ENCODE measurements around the gene HDAC9.

DNA sequence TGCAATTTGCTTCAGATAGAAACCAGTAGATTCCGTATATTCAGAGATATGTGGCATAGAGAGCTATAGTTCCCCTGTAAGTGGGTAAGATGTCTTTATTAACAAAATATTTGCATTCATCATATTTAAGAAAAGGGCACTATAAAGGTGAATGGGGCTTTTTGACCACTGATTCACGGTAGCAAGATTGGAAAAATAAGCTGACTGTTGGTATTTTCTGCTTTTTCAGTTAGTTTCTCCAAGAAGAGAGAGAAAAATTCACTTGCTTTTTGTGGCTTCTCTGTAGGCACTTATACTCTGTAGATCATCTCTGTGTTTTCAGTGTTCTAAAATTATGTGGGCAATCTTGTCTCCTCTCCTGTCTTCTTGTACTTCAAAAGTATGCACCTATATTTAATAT is 376.8 kb downstream of the HDAC9 start:
- TF ChIP-seq POLR2AphosphoS5 (IDR thresholded peaks at IDR 0.05; ENCODE audit: low read depth, low read length) (no peak), SIN3A (IDR thresholded peaks at IDR 0.05; ENCODE audit: borderline replicate concordance, insufficient read depth, low read length) (no peak), TAF1 (IDR thresholded peaks at IDR 0.05; ENCODE audit: borderline replicate concordance, insufficient read depth, low read length) (no peak)

Measured in PFSK-1 (cell line).